Heart right ventricle (tissue), 16 donors: ENCODE data around the gene SGCD. TPM values are rescaled to one million over a fixed set of nuclear protein-coding genes. Genes with fewer than 3 reads are reported as not detected.

Experiments
- ATAC-seq, 8 donors: fragments of 200-7000 bp; cut with Tn5 transposase; one replicate each; pipeline ENCODE4 v1.9.1; 2020; ENCODE audit warnings: mild to moderate bottlenecking in 8 of 8, moderate library complexity in 8 of 8, moderate number of reproducible peaks in 1 of 8
- DNase-seq, 2 donors: peaks; one replicate each; pipeline ENCODE4 v3.0.0-alpha.2; 2020
- H3K27ac ChIP-seq, 10 donors: fragments of 200-600 bp; sonication (generic) in 2 of 10; one replicate each; pipeline versions ENCODE4 v1.5.0 to v1.8.0; 2020 to 2022; ENCODE audit warnings: mild to moderate bottlenecking in 3 of 10
- H3K27me3 ChIP-seq, 7 donors: fragments of 200-600 bp; one replicate each; pipeline ENCODE4 v1.8.0; 2021 to 2022; ENCODE audit warnings: mild to moderate bottlenecking in 2 of 7
- H3K36me3 ChIP-seq, 9 donors: fragments of 200-600 bp; sonication (generic) in 1 of 9; one replicate each; pipeline versions ENCODE4 v1.5.0 to v1.8.0; 2020 to 2022; ENCODE audit warnings: mild to moderate bottlenecking in 2 of 9
- H3K4me1 ChIP-seq, 9 donors: fragments of 200-600 bp; sonication (generic) in 1 of 9; one replicate each; pipeline versions ENCODE4 v1.5.0 to v1.8.0; 2020 to 2022; ENCODE audit warnings: mild to moderate bottlenecking in 4 of 9
- H3K4me3 ChIP-seq, 10 donors: fragments of 200-600 bp; sonication (generic) in 2 of 10; one replicate each; pipeline versions ENCODE4 v1.5.0 to v1.8.0; 2020 to 2022; ENCODE audit warnings: mild to moderate bottlenecking in 7 of 10, moderate library complexity in 2 of 10
- H3K9me3 ChIP-seq, 11 donors: fragments of 200-600 bp in 10 of 11; sonication (generic) in 2 of 11; one replicate each; pipeline versions ENCODE4 v1.5.0 to v1.8.0; 2013 to 2022; ENCODE audit warnings: mild to moderate bottlenecking in 2 of 11, control low read depth in 1 of 11, moderate library complexity in 1 of 11
- WGBS, 2 donors: extraction: QIAGEN DNeasy Blood & Tissue Kit; methylation state at CpG; one replicate each; pipeline ENCODE4 v1.1.7; 2013; ENCODE audit warnings: inconsistent platforms in 1 of 2; 5-methylcytosine and 5-hydroxymethylcytosine counted together
- intact Hi-C, 10 donors: fragments of 100-400 bp; cut with DNase I; formaldehyde crosslinking; loops; one replicate each; pipeline versions ENCODE4 v1.11.1 to v1.14.2; 2022
- polyA plus RNA-seq, 2 donors: library from polyadenylated mRNA; stranded (reverse); fragments of 200-250 nt; gene quantifications; one replicate each; pipeline ENCODE4 v1.2.3, GENCODE V29; 2013
- total RNA-seq, 10 donors: library from RNA; stranded (reverse); fragmentation: NEBNext Ultra II Directional in 3 of 10; extraction: Animal tissue kit (Norgen Biotek cat#: 25700) in 3 of 10; gene quantifications; one replicate each; pipeline versions ENCODE4 v1.2.1 to v1.2.4, GENCODE V29; 2021 to 2023
- TF ChIP-seq, protein P1 (sequence below), 9 donors: fragments of 200-600 bp; sonication (generic) in 2 of 9; IDR thresholded peaks; one replicate each; pipeline versions ENCODE4 v1.5.0 to v1.8.0; 2021 to 2022; ENCODE audit warnings: antibody characterized with exemption in 9 of 9, mild to moderate bottlenecking in 5 of 9, moderate library complexity in 1 of 9
- donor health status: Arrhythmogenic right ventricular cardiomyopathy.
- donor health status: ischemic (EF 13 %, LVEDD 7.1; RV severe dilation, severe dysfunction).
- donor health status: healthy with polysubstance abuse.
- donor health status: DM: no; HTN: yes; CAD: no.
- donor health status: DM: no; HTN: no; CAD: no.
- donor health status: ischemic (EF 25% LVEDD 6.9; RV normal size, moderate dysfunction).
- donor health status: ischemic (EF 25% LVEDD 5.7; RV mildly dilated, moderate dysfunction).
- donor health status: healthy.
- donor health status: DM: yes; HTN: yes; CAD: no.
- donor health status: Ischemic cardiomyopathy.
- donor health status: ischemic (EF 35%, LVEDD 5.7; RV mildly dilated, moderate dysfunction).
- donor health status: nonischemic (EF 11% LVEDD 7.7; RV severe dilation, severe dysfunction).
- donor health status: DM: yes; HTN: yes; CAD: no.
- donor health status: PGD.
- donor health status: ischemic (EF 29% LVEDD 5.4; RV normal size, mild dysfunction).
- donor health status: nonischemic (EF 23%, LVEDD 6.1; RV moderate dilation, normal function).

Gene SGCD
- total and polyA plus RNA-seq, 12 donors: 12.0 to 153 (median 99.6) TPM

DNA sequence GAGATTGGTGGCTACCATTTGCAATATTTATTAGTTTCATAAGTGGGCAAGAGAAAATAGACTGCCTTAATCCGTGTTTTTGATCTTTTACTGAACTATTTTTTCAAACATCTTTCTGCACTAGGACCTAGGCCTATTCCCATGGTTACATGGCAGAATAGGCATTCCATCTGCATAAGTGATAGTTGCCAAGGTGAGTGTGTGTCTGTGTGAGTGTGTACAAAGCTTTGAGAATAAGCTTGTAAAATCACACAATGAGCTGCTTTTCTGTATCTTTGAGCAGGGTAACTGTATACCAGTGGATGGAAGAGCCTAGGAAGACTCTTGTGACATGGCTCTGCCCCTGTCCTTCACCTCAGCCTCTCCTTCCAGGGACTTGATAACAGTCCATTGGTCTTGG, 92.7 kb downstream of the SGCD start:
- Histone ChIP-seq H3K27ac (no peak overlapping the region), H3K9me3 (no peaks in the 10 kb centered on the region), H3K36me3 (no peaks in the 10 kb centered on the region), H3K27me3 (no peaks in the 10 kb centered on the region), H3K4me3 (no peak overlapping the region), H3K4me1 (peaks cover 0 to 32% (median 5%) of the 10 kb centered on the region in 9 donors)
- DNase-seq (no peak), ATAC-seq (peak in 1 of 8 donors; percentile 21)
- TF ChIP-seq, protein P1, sequence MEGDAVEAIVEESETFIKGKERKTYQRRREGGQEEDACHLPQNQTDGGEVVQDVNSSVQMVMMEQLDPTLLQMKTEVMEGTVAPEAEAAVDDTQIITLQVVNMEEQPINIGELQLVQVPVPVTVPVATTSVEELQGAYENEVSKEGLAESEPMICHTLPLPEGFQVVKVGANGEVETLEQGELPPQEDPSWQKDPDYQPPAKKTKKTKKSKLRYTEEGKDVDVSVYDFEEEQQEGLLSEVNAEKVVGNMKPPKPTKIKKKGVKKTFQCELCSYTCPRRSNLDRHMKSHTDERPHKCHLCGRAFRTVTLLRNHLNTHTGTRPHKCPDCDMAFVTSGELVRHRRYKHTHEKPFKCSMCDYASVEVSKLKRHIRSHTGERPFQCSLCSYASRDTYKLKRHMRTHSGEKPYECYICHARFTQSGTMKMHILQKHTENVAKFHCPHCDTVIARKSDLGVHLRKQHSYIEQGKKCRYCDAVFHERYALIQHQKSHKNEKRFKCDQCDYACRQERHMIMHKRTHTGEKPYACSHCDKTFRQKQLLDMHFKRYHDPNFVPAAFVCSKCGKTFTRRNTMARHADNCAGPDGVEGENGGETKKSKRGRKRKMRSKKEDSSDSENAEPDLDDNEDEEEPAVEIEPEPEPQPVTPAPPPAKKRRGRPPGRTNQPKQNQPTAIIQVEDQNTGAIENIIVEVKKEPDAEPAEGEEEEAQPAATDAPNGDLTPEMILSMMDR (IDR thresholded peaks at IDR 0.05): no peak
- WGBS, 2 donors: 84% methylated on average over 1 of the region's 1 CpG
- intact Hi-C loops: no loop called here

DNA sequence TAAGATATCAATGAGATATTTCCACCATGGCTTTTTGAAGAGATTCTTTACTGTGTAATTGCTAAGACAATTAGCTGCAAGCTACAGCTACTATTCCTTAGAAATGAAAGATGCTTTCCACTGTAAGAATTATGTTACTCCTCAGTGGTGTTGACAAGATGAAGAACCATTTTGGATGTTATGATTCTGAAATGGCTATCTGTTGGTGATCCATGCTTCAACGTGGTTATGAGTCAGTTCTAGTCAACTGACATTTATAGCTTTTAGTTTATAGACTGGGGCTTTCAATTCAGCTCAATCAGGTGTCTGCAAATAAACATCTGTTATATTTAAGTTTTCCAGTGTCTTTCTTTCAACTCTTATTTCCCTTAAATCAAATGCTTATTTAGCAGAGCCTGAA, 93.7 kb downstream of the SGCD start:
- Histone ChIP-seq H3K4me3 (no peak overlapping the region), H3K4me1 (peaks cover 0 to 32% (median 5%) of the 10 kb centered on the region in 9 donors), H3K9me3 (no peaks in the 10 kb centered on the region), H3K27ac (no peak overlapping the region), H3K36me3 (no peaks in the 10 kb centered on the region), H3K27me3 (no peaks in the 10 kb centered on the region)
- intact Hi-C loops: no loop called here
- no peak for ATAC-seq
- 19 to 34% methylated on average over 1 of the region's 1 CpG for WGBS, 2 donors
- TF ChIP-seq, protein P1 (IDR thresholded peaks at IDR 0.05): no peak
- DNase-seq: no peak

DNA sequence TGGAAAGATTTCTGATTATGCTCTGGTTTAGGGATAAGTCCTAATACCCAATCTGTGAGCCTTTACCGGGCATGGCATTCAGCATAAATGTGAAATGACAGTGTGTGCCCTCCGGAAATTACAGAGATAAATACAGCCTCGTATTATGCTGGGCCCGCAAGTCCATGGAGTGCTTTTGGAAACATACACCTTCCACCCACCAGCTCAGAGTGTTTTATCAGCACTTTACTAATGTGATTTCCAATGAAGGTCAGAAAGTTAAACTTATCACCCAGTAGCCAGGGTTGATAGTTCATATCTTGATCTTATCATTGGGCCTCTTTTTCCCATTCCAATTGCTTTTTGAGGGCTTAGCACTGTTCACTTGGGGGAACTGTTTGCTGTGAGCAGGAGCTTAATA, 94.8 kb downstream of the SGCD start:
- DNase-seq: no peak
- no peaks in the 10 kb centered on the region for H3K27me3 ChIP-seq
- H3K9me3 ChIP-seq: peaks cover 0 to 4% (median 0%) of the 10 kb centered on the region in 11 donors
- no peak overlapping the region for H3K4me3 ChIP-seq
- peaks cover 0 to 32% (median 5%) of the 10 kb centered on the region in 9 donors for H3K4me1 ChIP-seq
- H3K27ac ChIP-seq: no peak overlapping the region
- peak in 4 of 8 donors; percentile 42 to 71 (median 68) for ATAC-seq
- TF ChIP-seq, protein P1 (IDR thresholded peaks at IDR 0.05): no peak
- intact Hi-C loops: no loop called here
- WGBS, 2 donors: 46 to 54% methylated on average over 4 of the region's 4 CpGs
- no peaks in the 10 kb centered on the region for H3K36me3 ChIP-seq

DNA sequence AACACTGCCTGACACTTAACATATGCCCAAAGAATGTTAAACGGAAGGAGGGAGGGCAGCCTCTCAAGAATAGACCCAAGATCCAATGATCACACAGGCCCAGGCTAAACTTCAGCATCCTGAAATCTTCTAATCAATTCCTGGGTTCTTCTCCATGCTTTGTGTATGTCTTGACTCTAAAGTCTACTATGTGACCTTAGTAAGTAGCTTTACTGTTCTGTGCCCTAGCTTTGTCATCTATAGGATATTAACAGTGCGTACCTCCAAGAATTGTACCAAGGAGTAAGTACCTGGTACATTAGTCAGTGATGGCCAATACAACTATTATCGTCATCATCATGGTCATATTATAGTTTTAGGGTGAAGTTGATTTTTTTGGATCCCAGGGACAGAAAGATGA, 96.6 kb downstream of the SGCD start:
- WGBS, 2 donors: 60 to 66% methylated on average over 3 of the region's 3 CpGs

More for the DNA sequence above, 96.6 kb downstream of the SGCD start:
- H3K27me3 ChIP-seq: no peaks in the 10 kb centered on the region
- no peak for ATAC-seq
- no peak overlapping the region for H3K4me3 ChIP-seq
- peaks cover 0 to 23% (median 5%) of the 10 kb centered on the region in 9 donors for H3K4me1 ChIP-seq
- H3K9me3 ChIP-seq: peaks cover 0 to 10% (median 0%) of the 10 kb centered on the region in 11 donors
- intact Hi-C loops: no loop called here
- H3K36me3 ChIP-seq: no peaks in the 10 kb centered on the region
- DNase-seq: no peak
- no peak overlapping the region for H3K27ac ChIP-seq
- TF ChIP-seq, protein P1 (IDR thresholded peaks at IDR 0.05): no peak
